Stimulated activated CD4-positive, alpha-beta T cell treated with anti-CD3 and anti-CD28 coated beads, Interleukin-2, amount 100 ng/mL, for 48 hours (primary cell): ENCODE data around the gene CALHM3.
"Not testable (repeated sequence)": the region's sequence is repeated elsewhere in the genome, so short reads cannot be mapped to it uniquely, and the experiment has no call there.

Experiments used
- DNase-seq, 2 donors: peaks; one replicate each; pipeline ENCODE4 v3.0.0-alpha.2; 2020

Gene CALHM3

GRCh38 chr10:103502849-103503660 is 24.0 kb upstream of the CALHM3 start:
- no peak for DNase-seq

- DNase-seq = no peak
Measured at GRCh38 chr10:103501186-103501585, 22.1 kb upstream of the CALHM3 start.

GRCh38 chr10:103500481-103500880 is 21.4 kb upstream of the CALHM3 start:
- no peak for DNase-seq

- no peak for DNase-seq
Measured at GRCh38 chr10:103499881-103500280, 20.8 kb upstream of the CALHM3 start.

GRCh38 chr10:103498936-103499638 is 20.0 kb upstream of the CALHM3 start:
- no peak for DNase-seq

GRCh38 chr10:103497161-103497915 is 18.3 kb upstream of the CALHM3 start:
- no peak for DNase-seq

- no peak for DNase-seq
Measured at GRCh38 chr10:103495321-103495720, 16.3 kb upstream of the CALHM3 start.

GRCh38 chr10:103493916-103494877 is 15.2 kb upstream of the CALHM3 start:
- no peak for DNase-seq

- DNase-seq = no peak
Measured at GRCh38 chr10:103493362-103493915, 14.4 kb upstream of the CALHM3 start, which contains the start of gene NEURL1. TSS of gene NEURL1 (plus strand) at chr10:103493705. CDS start at chr10:103494388, 683 bp downstream.

GRCh38 chr10:103492655-103493261 is 13.7 kb upstream of the CALHM3 start:
- no peak for DNase-seq

GRCh38 chr10:103491729-103492364 is 12.8 kb upstream of the CALHM3 start:
- DNase-seq = no peak

- DNase-seq = no peak
Measured at GRCh38 chr10:103490986-103491314, 11.9 kb upstream of the CALHM3 start.

- no peak for DNase-seq
Measured at GRCh38 chr10:103487410-103487708, 8.3 kb upstream of the CALHM3 start.

GRCh38 chr10:103486635-103487409 is 7.8 kb upstream of the CALHM3 start:
- DNase-seq = not testable (repeated sequence)

- no peak for DNase-seq
Measured at GRCh38 chr10:103481974-103482531, 3.0 kb upstream of the CALHM3 start.

- no peak for DNase-seq
Measured at GRCh38 chr10:103480521-103480920, 1.5 kb upstream of the CALHM3 start.

GRCh38 chr10:103478671-103479070 is 369 bp downstream of the CALHM3 start:
- DNase-seq = no peak

GRCh38 chr10:103476046-103476768 is 2.8 kb downstream of the CALHM3 start:
- DNase-seq = no peak

- no peak for DNase-seq
Measured at GRCh38 chr10:103475437-103475836, 3.6 kb downstream of the CALHM3 start.
